Stimulated activated naive CD8-positive, alpha-beta T cell treated with anti-CD3 and anti-CD28 coated beads, Interleukin-15, Interleukin-2, amounts not matched to agents 100 ng/mL and 50 ng/mL, for 24 hours (primary cell): Measurements from ENCODE around the gene BASP1.

Experiments
- H3K27ac Mint-ChIP-seq: one replicate; pipeline ENCODE4 v1.8.0; 2021; ENCODE audit warnings: mild to moderate bottlenecking, mixed read lengths
- H3K27me3 Mint-ChIP-seq: one replicate; pipeline ENCODE4 v1.8.0; 2021; ENCODE audit warnings: mixed read lengths
- H3K36me3 Mint-ChIP-seq: one replicate; pipeline ENCODE4 v1.8.0; 2021; ENCODE audit warnings: low read depth, mixed read lengths
- H3K4me1 Mint-ChIP-seq: one replicate; pipeline ENCODE4 v1.8.0; 2021; ENCODE audit warnings: low read depth, mixed read lengths
- H3K4me3 Mint-ChIP-seq: one replicate; pipeline ENCODE4 v1.8.0; 2021; ENCODE audit warnings: mild to moderate bottlenecking, mixed read lengths
- H3K9me3 Mint-ChIP-seq: one replicate; pipeline ENCODE4 v1.8.0; 2021; ENCODE audit warnings: mixed read lengths

BASP1 gene

GRCh38 chr5:17217493-17218352 is at the start of gene BASP1:
Gene BASP1 (plus strand): TSS chr5:17217631. CDS start chr5:17275217, 57,586 bp downstream.
- Mint-ChIP-seq H3K27ac (no peak within 1 kb of the TSS), H3K4me3 (peak within 1 kb of the TSS; percentile 70), H3K27me3 (peaks cover 48% of the 10 kb centered on the region), H3K9me3 (no peaks in the 10 kb centered on the region), H3K4me1 (peaks cover 16% of the 10 kb centered on the region), H3K36me3 (no peaks in the 10 kb centered on the region)

- H3K4me1 Mint-ChIP-seq = no peaks in the 10 kb centered on the region
- no peaks in the 10 kb centered on the region for H3K9me3 Mint-ChIP-seq
- H3K36me3 Mint-ChIP-seq = no peaks in the 10 kb centered on the region
- H3K27ac Mint-ChIP-seq = no peak overlapping the region
- H3K27me3 Mint-ChIP-seq = peaks cover 4% of the 10 kb centered on the region
- no peak overlapping the region for H3K4me3 Mint-ChIP-seq
These were observed 47.9 kb upstream of the BASP1 start for GRCh38 chr5:17169507-17169906.

GRCh38 chr5:17172791-17173190 is 44.6 kb upstream of the BASP1 start:
- Mint-ChIP-seq H3K4me1 (no peaks in the 10 kb centered on the region), H3K9me3 (no peaks in the 10 kb centered on the region), H3K27ac (no peak overlapping the region), H3K27me3 (peaks cover 4% of the 10 kb centered on the region), H3K36me3 (no peaks in the 10 kb centered on the region), H3K4me3 (no peak overlapping the region)

- Mint-ChIP-seq H3K27ac (no peak overlapping the region), H3K36me3 (no peaks in the 10 kb centered on the region), H3K4me3 (no peak overlapping the region), H3K27me3 (peaks cover 4% of the 10 kb centered on the region), H3K4me1 (no peaks in the 10 kb centered on the region), H3K9me3 (peaks cover 4% of the 10 kb centered on the region)
These were observed 42.5 kb upstream of the BASP1 start for GRCh38 chr5:17174965-17175364.

GRCh38 chr5:17177501-17178372 is 39.7 kb upstream of the BASP1 start:
- H3K27ac Mint-ChIP-seq = no peak overlapping the region
- peaks cover 7% of the 10 kb centered on the region for H3K4me1 Mint-ChIP-seq
- H3K9me3 Mint-ChIP-seq = peaks cover 4% of the 10 kb centered on the region
- H3K36me3 Mint-ChIP-seq = no peaks in the 10 kb centered on the region
- no peak overlapping the region for H3K4me3 Mint-ChIP-seq
- no peaks in the 10 kb centered on the region for H3K27me3 Mint-ChIP-seq

- Mint-ChIP-seq H3K9me3 (peaks cover 4% of the 10 kb centered on the region), H3K36me3 (no peaks in the 10 kb centered on the region), H3K27me3 (no peaks in the 10 kb centered on the region), H3K4me3 (no peak overlapping the region), H3K27ac (no peak overlapping the region), H3K4me1 (peaks cover 7% of the 10 kb centered on the region)
These were observed 39.1 kb upstream of the BASP1 start for GRCh38 chr5:17178373-17178675.

GRCh38 chr5:17180330-17180843 is 37.0 kb upstream of the BASP1 start:
- H3K4me3 Mint-ChIP-seq = no peak overlapping the region
- H3K27me3 Mint-ChIP-seq = no peaks in the 10 kb centered on the region
- H3K9me3 Mint-ChIP-seq = peaks cover 4% of the 10 kb centered on the region
- H3K36me3 Mint-ChIP-seq = no peaks in the 10 kb centered on the region
- H3K4me1 Mint-ChIP-seq = peaks cover 7% of the 10 kb centered on the region
- H3K27ac Mint-ChIP-seq = no peak overlapping the region

- H3K27me3 Mint-ChIP-seq = no peaks in the 10 kb centered on the region
- peaks cover 4% of the 10 kb centered on the region for H3K9me3 Mint-ChIP-seq
- H3K4me1 Mint-ChIP-seq = peaks cover 7% of the 10 kb centered on the region
- no peak overlapping the region for H3K27ac Mint-ChIP-seq
- H3K36me3 Mint-ChIP-seq = no peaks in the 10 kb centered on the region
- no peak overlapping the region for H3K4me3 Mint-ChIP-seq
These were observed 36.3 kb upstream of the BASP1 start for GRCh38 chr5:17180864-17181723.

- no peak overlapping the region for H3K27ac Mint-ChIP-seq
- peaks cover 7% of the 10 kb centered on the region for H3K4me1 Mint-ChIP-seq
- no peak overlapping the region for H3K4me3 Mint-ChIP-seq
- no peaks in the 10 kb centered on the region for H3K27me3 Mint-ChIP-seq
- H3K36me3 Mint-ChIP-seq = no peaks in the 10 kb centered on the region
- H3K9me3 Mint-ChIP-seq = peaks cover 4% of the 10 kb centered on the region
These were observed 34.9 kb upstream of the BASP1 start for GRCh38 chr5:17182494-17182893.

- Mint-ChIP-seq H3K36me3 (no peaks in the 10 kb centered on the region), H3K27ac (no peak overlapping the region), H3K4me1 (peaks cover 7% of the 10 kb centered on the region), H3K4me3 (no peak overlapping the region), H3K9me3 (peaks cover 4% of the 10 kb centered on the region), H3K27me3 (no peaks in the 10 kb centered on the region)
These were observed 34.5 kb upstream of the BASP1 start for GRCh38 chr5:17182981-17183380.

GRCh38 chr5:17183831-17184230 is 33.6 kb upstream of the BASP1 start:
- Mint-ChIP-seq H3K9me3 (peaks cover 4% of the 10 kb centered on the region), H3K27ac (no peak overlapping the region), H3K27me3 (no peaks in the 10 kb centered on the region), H3K4me1 (peaks cover 7% of the 10 kb centered on the region), H3K4me3 (no peak overlapping the region), H3K36me3 (no peaks in the 10 kb centered on the region)

GRCh38 chr5:17184588-17184987 is 32.8 kb upstream of the BASP1 start:
- Mint-ChIP-seq H3K27ac (no peak overlapping the region), H3K36me3 (no peaks in the 10 kb centered on the region), H3K27me3 (peaks cover 5% of the 10 kb centered on the region), H3K4me3 (no peak overlapping the region), H3K9me3 (peaks cover 2% of the 10 kb centered on the region), H3K4me1 (peaks cover 7% of the 10 kb centered on the region)

GRCh38 chr5:17185349-17185748 is 32.1 kb upstream of the BASP1 start:
- H3K27ac Mint-ChIP-seq = no peak overlapping the region
- no peak overlapping the region for H3K4me3 Mint-ChIP-seq
- H3K36me3 Mint-ChIP-seq = no peaks in the 10 kb centered on the region
- H3K9me3 Mint-ChIP-seq = no peaks in the 10 kb centered on the region
- H3K4me1 Mint-ChIP-seq = peaks cover 7% of the 10 kb centered on the region
- peaks cover 5% of the 10 kb centered on the region for H3K27me3 Mint-ChIP-seq

GRCh38 chr5:17185773-17186172 is 31.7 kb upstream of the BASP1 start:
- H3K4me3 Mint-ChIP-seq = no peak overlapping the region
- peaks cover 7% of the 10 kb centered on the region for H3K4me1 Mint-ChIP-seq
- peaks cover 8% of the 10 kb centered on the region for H3K27me3 Mint-ChIP-seq
- no peaks in the 10 kb centered on the region for H3K9me3 Mint-ChIP-seq
- no peaks in the 10 kb centered on the region for H3K36me3 Mint-ChIP-seq
- no peak overlapping the region for H3K27ac Mint-ChIP-seq
